Measurements from ENCODE around the gene IL17RD.
A peak's percentile ranks its signal among the peaks of the same experiment; 100 is the strongest.

Gene IL17RD

DNA sequence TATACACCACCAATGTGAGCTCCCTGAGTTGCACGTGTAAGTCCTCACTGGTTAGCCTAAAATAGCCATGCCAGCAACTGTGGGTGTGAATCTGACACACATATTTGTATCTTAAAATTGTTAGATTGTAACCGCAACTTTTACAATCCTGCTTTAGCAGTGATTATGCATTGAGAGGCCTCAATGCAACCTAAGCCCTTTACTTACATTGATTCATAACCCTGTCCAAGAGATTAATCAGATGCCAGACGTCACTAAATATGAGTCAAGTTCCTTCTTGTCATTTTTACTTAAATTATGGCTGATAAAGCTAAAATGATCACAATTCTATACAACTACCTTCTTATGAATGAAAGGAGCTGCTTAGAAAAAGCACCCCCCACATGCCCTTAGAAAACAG, 46.9 kb downstream of the IL17RD start:
- H3F3A ChIP-seq (ENCODE audit: control insufficient read depth, insufficient read depth), result no peaks in the 10 kb centered on the region
- H3K4me2 ChIP-seq (ENCODE audit: low read length), result no peak overlapping the region
- H3K9me2 ChIP-seq (replicated peaks; ENCODE audit: control insufficient read depth, low read length), result no peaks in the 10 kb centered on the region
- H3K4me1 ChIP-seq (ENCODE audit: control insufficient read depth, low read length), result no peaks in the 10 kb centered on the region
- H3K79me2 ChIP-seq (ENCODE audit: control insufficient read depth, low read length), result no peaks in the 10 kb centered on the region
- peaks cover 26% of the 10 kb centered on the region for H3K27me3 ChIP-seq (ENCODE audit: control insufficient read depth, low read length)
- H3K4me3 ChIP-seq (ENCODE audit: low read length), result no peak overlapping the region
- no peak overlapping the region for H3K27ac ChIP-seq (ENCODE audit: low read depth, low read length)
- H3K36me3 ChIP-seq (ENCODE audit: control insufficient read depth, low read length), result no peaks in the 10 kb centered on the region
- TF ChIP-seq CTCF (IDR thresholded peaks at IDR 0.05; ENCODE audit: low read depth, low read length, poor library complexity, severe bottlenecking) (no peak), EZH2phosphoT487 (IDR thresholded peaks at IDR 0.05; ENCODE audit: borderline replicate concordance, low read length) (no peak)
- H4K20me1 ChIP-seq (ENCODE audit: control insufficient read depth, insufficient read depth, low read depth, low read length), result no peaks in the 10 kb centered on the region
- no peaks in the 10 kb centered on the region for H3K9me3 ChIP-seq (ENCODE audit: control insufficient read depth, insufficient read depth, low read length)

- H3K36me3 ChIP-seq (ENCODE audit: control insufficient read depth, low read length), result no peaks in the 10 kb centered on the region
- H3K4me2 ChIP-seq (ENCODE audit: low read length), result no peak overlapping the region
- TF ChIP-seq EZH2phosphoT487 (IDR thresholded peaks at IDR 0.05; ENCODE audit: borderline replicate concordance, low read length), result no peak
- TF ChIP-seq CTCF (IDR thresholded peaks at IDR 0.05; ENCODE audit: low read depth, low read length, poor library complexity, severe bottlenecking), result no peak
- H3K27ac ChIP-seq (ENCODE audit: low read depth, low read length), result no peak overlapping the region
- H3F3A ChIP-seq (ENCODE audit: control insufficient read depth, insufficient read depth), result no peaks in the 10 kb centered on the region
- no peaks in the 10 kb centered on the region for H4K20me1 ChIP-seq (ENCODE audit: control insufficient read depth, insufficient read depth, low read depth, low read length)
- no peaks in the 10 kb centered on the region for H3K4me1 ChIP-seq (ENCODE audit: control insufficient read depth, low read length)
- peaks cover 21% of the 10 kb centered on the region for H3K27me3 ChIP-seq (ENCODE audit: control insufficient read depth, low read length)
- no peaks in the 10 kb centered on the region for H3K9me2 ChIP-seq (replicated peaks; ENCODE audit: control insufficient read depth, low read length)
- no peaks in the 10 kb centered on the region for H3K79me2 ChIP-seq (ENCODE audit: control insufficient read depth, low read length)
- no peak overlapping the region for H3K4me3 ChIP-seq (ENCODE audit: low read length)
- H3K9me3 ChIP-seq (ENCODE audit: control insufficient read depth, insufficient read depth, low read length), result no peaks in the 10 kb centered on the region
Measured at GRCh38 chr3:57116501-57116900, 48.7 kb downstream of the IL17RD start.

DNA sequence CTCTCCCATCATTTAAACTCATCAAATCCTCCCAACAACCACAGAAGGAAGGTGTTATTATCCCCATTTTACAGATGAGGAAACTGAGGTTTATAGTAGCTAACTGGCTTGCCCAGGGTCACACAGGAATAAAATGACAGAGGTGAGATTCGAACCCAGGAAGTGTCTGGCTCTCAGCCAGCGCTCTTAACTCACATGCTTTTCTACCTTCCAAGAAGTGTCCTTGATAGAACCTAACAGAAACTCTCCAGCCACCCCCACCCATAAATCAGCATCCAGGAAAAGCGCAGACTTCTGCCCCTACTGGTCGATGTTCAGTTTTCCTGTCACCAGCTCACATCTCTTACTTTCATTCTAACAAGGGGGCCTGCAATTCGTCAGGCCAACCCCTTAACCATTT, 52.9 kb downstream of the IL17RD start:
- H4K20me1 ChIP-seq (ENCODE audit: control insufficient read depth, insufficient read depth, low read depth, low read length), result no peaks in the 10 kb centered on the region
- H3K9me3 ChIP-seq (ENCODE audit: control insufficient read depth, insufficient read depth, low read length), result no peaks in the 10 kb centered on the region
- no peaks in the 10 kb centered on the region for H3K36me3 ChIP-seq (ENCODE audit: control insufficient read depth, low read length)
- H3K79me2 ChIP-seq (ENCODE audit: control insufficient read depth, low read length), result no peaks in the 10 kb centered on the region
- no peaks in the 10 kb centered on the region for H3K9me2 ChIP-seq (replicated peaks; ENCODE audit: control insufficient read depth, low read length)
- H3K4me2 ChIP-seq (ENCODE audit: low read length), result no peak overlapping the region
- H3K27ac ChIP-seq (ENCODE audit: low read depth, low read length), result no peak overlapping the region
- no peaks in the 10 kb centered on the region for H3K4me1 ChIP-seq (ENCODE audit: control insufficient read depth, low read length)
- no peak overlapping the region for H3K4me3 ChIP-seq (ENCODE audit: low read length)
- peaks cover 4% of the 10 kb centered on the region; the same call in 1 of the 2 replicates for H3K27me3 ChIP-seq (ENCODE audit: control insufficient read depth, low read length)
- peak; percentile 62 for TF ChIP-seq CTCF (IDR thresholded peaks at IDR 0.05; ENCODE audit: low read depth, low read length, poor library complexity, severe bottlenecking)
- TF ChIP-seq EZH2phosphoT487 (IDR thresholded peaks at IDR 0.05; ENCODE audit: borderline replicate concordance, low read length), result no peak
- no peaks in the 10 kb centered on the region for H3F3A ChIP-seq (ENCODE audit: control insufficient read depth, insufficient read depth)

- TF ChIP-seq CTCF (IDR thresholded peaks at IDR 0.05; ENCODE audit: low read depth, low read length, poor library complexity, severe bottlenecking) (no peak), EZH2phosphoT487 (IDR thresholded peaks at IDR 0.05; ENCODE audit: borderline replicate concordance, low read length) (no peak)
- H3F3A ChIP-seq (ENCODE audit: control insufficient read depth, insufficient read depth), result no peaks in the 10 kb centered on the region
- H3K4me2 ChIP-seq (ENCODE audit: low read length), result no peak overlapping the region
- no peak overlapping the region for H3K4me3 ChIP-seq (ENCODE audit: low read length)
- no peaks in the 10 kb centered on the region for H3K36me3 ChIP-seq (ENCODE audit: control insufficient read depth, low read length)
- peaks cover 4% of the 10 kb centered on the region; the same call in 1 of the 2 replicates for H3K27me3 ChIP-seq (ENCODE audit: control insufficient read depth, low read length)
- H3K9me2 ChIP-seq (replicated peaks; ENCODE audit: control insufficient read depth, low read length), result no peaks in the 10 kb centered on the region
- no peaks in the 10 kb centered on the region for H3K4me1 ChIP-seq (ENCODE audit: control insufficient read depth, low read length)
- no peaks in the 10 kb centered on the region for H3K79me2 ChIP-seq (ENCODE audit: control insufficient read depth, low read length)
- no peaks in the 10 kb centered on the region for H4K20me1 ChIP-seq (ENCODE audit: control insufficient read depth, insufficient read depth, low read depth, low read length)
- no peaks in the 10 kb centered on the region for H3K9me3 ChIP-seq (ENCODE audit: control insufficient read depth, insufficient read depth, low read length)
- H3K27ac ChIP-seq (ENCODE audit: low read depth, low read length), result no peak overlapping the region
Measured at GRCh38 chr3:57110798-57111197, 54.4 kb downstream of the IL17RD start.
